Vagina (tissue), 2 donors: ENCODE results near the gene RASSF8.

ENCODE experiments used
- POLR2AphosphoS5 ChIP-seq, 2 donors: sonication (generic); formaldehyde crosslinking; IDR thresholded peaks; one replicate each; pipeline ENCODE4 v1.9.0; 2017; ENCODE audit warnings: antibody characterized with exemption in 2 of 2, mild to moderate bottlenecking in 2 of 2, low read depth in 1 of 2; ENCODE audit not compliant: insufficient read depth in 1 of 2
- TF ChIP-seq, protein P1 (sequence below), 3 experiments: fragments of 450-650 bp in 2 of 3; fragments of 200-600 bp in 1 of 3; sonication (generic) in 1 of 3; IDR thresholded peaks; one replicate each; pipeline ENCODE4 v1.5.1; 2017 to 2019; ENCODE audit warnings: antibody characterized with exemption in 3 of 3, mild to moderate bottlenecking in 2 of 3, moderate library complexity in 2 of 3

DNA sequence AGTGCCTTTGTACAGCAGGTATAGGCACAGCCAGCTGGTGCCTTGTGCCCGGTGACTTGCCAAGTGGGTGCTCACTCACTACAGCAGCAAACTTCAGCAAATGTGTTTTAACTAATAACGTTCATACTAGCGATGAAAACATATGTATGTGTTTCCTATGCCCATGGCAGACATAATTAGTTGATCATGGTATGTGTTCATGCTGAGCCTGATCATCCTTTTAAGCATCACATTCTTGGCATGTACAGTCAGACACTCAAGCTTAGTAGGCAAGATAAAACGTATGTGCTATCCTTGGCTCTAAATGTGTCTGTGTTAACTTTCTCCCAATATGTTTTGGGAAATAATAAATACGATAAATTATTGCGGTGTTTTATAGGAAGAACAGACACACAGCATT, 55.6 kb downstream of the RASSF8 start:
- TF ChIP-seq, protein P1, sequence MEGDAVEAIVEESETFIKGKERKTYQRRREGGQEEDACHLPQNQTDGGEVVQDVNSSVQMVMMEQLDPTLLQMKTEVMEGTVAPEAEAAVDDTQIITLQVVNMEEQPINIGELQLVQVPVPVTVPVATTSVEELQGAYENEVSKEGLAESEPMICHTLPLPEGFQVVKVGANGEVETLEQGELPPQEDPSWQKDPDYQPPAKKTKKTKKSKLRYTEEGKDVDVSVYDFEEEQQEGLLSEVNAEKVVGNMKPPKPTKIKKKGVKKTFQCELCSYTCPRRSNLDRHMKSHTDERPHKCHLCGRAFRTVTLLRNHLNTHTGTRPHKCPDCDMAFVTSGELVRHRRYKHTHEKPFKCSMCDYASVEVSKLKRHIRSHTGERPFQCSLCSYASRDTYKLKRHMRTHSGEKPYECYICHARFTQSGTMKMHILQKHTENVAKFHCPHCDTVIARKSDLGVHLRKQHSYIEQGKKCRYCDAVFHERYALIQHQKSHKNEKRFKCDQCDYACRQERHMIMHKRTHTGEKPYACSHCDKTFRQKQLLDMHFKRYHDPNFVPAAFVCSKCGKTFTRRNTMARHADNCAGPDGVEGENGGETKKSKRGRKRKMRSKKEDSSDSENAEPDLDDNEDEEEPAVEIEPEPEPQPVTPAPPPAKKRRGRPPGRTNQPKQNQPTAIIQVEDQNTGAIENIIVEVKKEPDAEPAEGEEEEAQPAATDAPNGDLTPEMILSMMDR (IDR thresholded peaks at IDR 0.05), result no peak
- TF ChIP-seq POLR2AphosphoS5 (IDR thresholded peaks at IDR 0.05; ENCODE audit: insufficient read depth in 1 of 2, low read depth in 1 of 2), result no peak
